ENCODE results near the gene ZSCAN5B.
A peak's percentile ranks its signal among the peaks of the same experiment; 100 is the strongest.
"Not testable (repeated sequence)": the region's sequence is repeated elsewhere in the genome, so short reads cannot be mapped to it uniquely, and the experiment has no call there.

Gene ZSCAN5B

GRCh38 chr19:56197646-56198045 is at the start of gene ZSCAN5B:
ZSCAN5B (minus strand) TSS chr19:56197783; CDS start chr19:56193052, 4,731 bp downstream.
- not testable (repeated sequence) for H3K9me3 ChIP-seq (ENCODE audit: control insufficient read depth in 2 of 2, low read length in 2 of 2); H3K4me1 ChIP-seq (ENCODE audit: control insufficient read depth, insufficient read depth, low read length)

GRCh38 chr19:56245764-56246163 is 48.2 kb upstream of the ZSCAN5B start:
- H3K4me3 ChIP-seq (ENCODE audit: low read length in 2 of 2); H3K9me3 ChIP-seq (ENCODE audit: control insufficient read depth in 2 of 2, low read length in 2 of 2); H3K27ac ChIP-seq (ENCODE audit: low read length); H3K4me1 ChIP-seq (ENCODE audit: control insufficient read depth, insufficient read depth, low read length); H3K27me3 ChIP-seq (ENCODE audit: control insufficient read depth in 1 of 2, insufficient read depth in 2 of 2, low read length in 2 of 2); H3K36me3 ChIP-seq (ENCODE audit: control insufficient read depth in 2 of 2, insufficient read depth in 2 of 2, low read length in 2 of 2); H3K9ac ChIP-seq (ENCODE audit: low read length in 2 of 2): not testable (repeated sequence)

More at GRCh38 chr19:56197646-56198045, at the start of gene ZSCAN5B:
- not testable (repeated sequence) for H3K27me3 ChIP-seq (ENCODE audit: control insufficient read depth in 1 of 2, insufficient read depth in 2 of 2, low read length in 2 of 2); H3K4me3 ChIP-seq (ENCODE audit: low read length in 2 of 2); H3K9ac ChIP-seq (ENCODE audit: low read length in 2 of 2); H3K27ac ChIP-seq (ENCODE audit: low read length); H3K36me3 ChIP-seq (ENCODE audit: control insufficient read depth in 2 of 2, insufficient read depth in 2 of 2, low read length in 2 of 2)

GRCh38 chr19:56245121-56245740 is 47.6 kb upstream of the ZSCAN5B start:
- no peaks in the 10 kb centered on the region for H3K36me3 ChIP-seq (ENCODE audit: control insufficient read depth in 2 of 2, insufficient read depth in 2 of 2, low read length in 2 of 2)
- H3K27ac ChIP-seq (ENCODE audit: low read length) = no peak overlapping the region
- no peaks in the 10 kb centered on the region for H3K4me1 ChIP-seq (ENCODE audit: control insufficient read depth, insufficient read depth, low read length)
- no peak overlapping the region for H3K4me3 ChIP-seq (ENCODE audit: low read length in 2 of 2)
- H3K9me3 ChIP-seq (ENCODE audit: control insufficient read depth in 2 of 2, low read length in 2 of 2) = no peaks in the 10 kb centered on the region
- no peak overlapping the region for H3K9ac ChIP-seq (ENCODE audit: low read length in 2 of 2)
- no peaks in the 10 kb centered on the region for H3K27me3 ChIP-seq (ENCODE audit: control insufficient read depth in 1 of 2, insufficient read depth in 2 of 2, low read length in 2 of 2)

GRCh38 chr19:56223481-56223880 is 25.9 kb upstream of the ZSCAN5B start:
- Histone ChIP-seq H3K27me3 (ENCODE audit: control insufficient read depth in 1 of 2, insufficient read depth in 2 of 2, low read length in 2 of 2) (no peaks in the 10 kb centered on the region), H3K9ac (ENCODE audit: low read length in 2 of 2) (no peak overlapping the region), H3K36me3 (ENCODE audit: control insufficient read depth in 2 of 2, insufficient read depth in 2 of 2, low read length in 2 of 2) (peaks cover 5% of the 10 kb centered on the region in 2 donors), H3K4me3 (ENCODE audit: low read length in 2 of 2) (no peak overlapping the region), H3K27ac (ENCODE audit: low read length) (no peak overlapping the region), H3K9me3 (ENCODE audit: control insufficient read depth in 2 of 2, low read length in 2 of 2) (no peaks in the 10 kb centered on the region), H3K4me1 (ENCODE audit: control insufficient read depth, insufficient read depth, low read length) (no peaks in the 10 kb centered on the region)

- H3K4me3 ChIP-seq (ENCODE audit: low read length in 2 of 2) = no peak overlapping the region
- no peak overlapping the region for H3K9ac ChIP-seq (ENCODE audit: low read length in 2 of 2)
Measured at GRCh38 chr19:56222901-56223300, 25.3 kb upstream of the ZSCAN5B start.

GRCh38 chr19:56221851-56222250 is 24.3 kb upstream of the ZSCAN5B start:
- no peak overlapping the region for H3K9ac ChIP-seq (ENCODE audit: low read length in 2 of 2)
- no peak overlapping the region for H3K4me3 ChIP-seq (ENCODE audit: low read length in 2 of 2)
- peaks cover 5% of the 10 kb centered on the region for H3K4me1 ChIP-seq (ENCODE audit: control insufficient read depth, insufficient read depth, low read length)
- no peaks in the 10 kb centered on the region for H3K9me3 ChIP-seq (ENCODE audit: control insufficient read depth in 2 of 2, low read length in 2 of 2)
- H3K27ac ChIP-seq (ENCODE audit: low read length) = no peak overlapping the region
- peaks cover 5% of the 10 kb centered on the region in 2 donors for H3K36me3 ChIP-seq (ENCODE audit: control insufficient read depth in 2 of 2, insufficient read depth in 2 of 2, low read length in 2 of 2)
- H3K27me3 ChIP-seq (ENCODE audit: control insufficient read depth in 1 of 2, insufficient read depth in 2 of 2, low read length in 2 of 2) = peaks cover 4 to 8% of the 10 kb centered on the region in 2 donors

More at GRCh38 chr19:56222901-56223300, 25.3 kb upstream of the ZSCAN5B start:
- H3K9me3 ChIP-seq (ENCODE audit: control insufficient read depth in 2 of 2, low read length in 2 of 2) = no peaks in the 10 kb centered on the region
- no peak overlapping the region for H3K27ac ChIP-seq (ENCODE audit: low read length)
- peaks cover 5% of the 10 kb centered on the region in 2 donors for H3K36me3 ChIP-seq (ENCODE audit: control insufficient read depth in 2 of 2, insufficient read depth in 2 of 2, low read length in 2 of 2)
- H3K4me1 ChIP-seq (ENCODE audit: control insufficient read depth, insufficient read depth, low read length) = no peaks in the 10 kb centered on the region
- peaks cover 0 to 2% of the 10 kb centered on the region in 2 donors for H3K27me3 ChIP-seq (ENCODE audit: control insufficient read depth in 1 of 2, insufficient read depth in 2 of 2, low read length in 2 of 2)

GRCh38 chr19:56221442-56221841 is 23.9 kb upstream of the ZSCAN5B start:
- H3K36me3 ChIP-seq (ENCODE audit: control insufficient read depth in 2 of 2, insufficient read depth in 2 of 2, low read length in 2 of 2); H3K9me3 ChIP-seq (ENCODE audit: control insufficient read depth in 2 of 2, low read length in 2 of 2); H3K27ac ChIP-seq (ENCODE audit: low read length); H3K4me1 ChIP-seq (ENCODE audit: control insufficient read depth, insufficient read depth, low read length); H3K27me3 ChIP-seq (ENCODE audit: control insufficient read depth in 1 of 2, insufficient read depth in 2 of 2, low read length in 2 of 2); H3K9ac ChIP-seq (ENCODE audit: low read length in 2 of 2); H3K4me3 ChIP-seq (ENCODE audit: low read length in 2 of 2): not testable (repeated sequence)

GRCh38 chr19:56218961-56219360 is 21.4 kb upstream of the ZSCAN5B start:
- Histone ChIP-seq H3K4me1 (ENCODE audit: control insufficient read depth, insufficient read depth, low read length) (peaks cover 5% of the 10 kb centered on the region), H3K9ac (ENCODE audit: low read length in 2 of 2) (no peak overlapping the region), H3K27me3 (ENCODE audit: control insufficient read depth in 1 of 2, insufficient read depth in 2 of 2, low read length in 2 of 2) (peaks cover 4 to 8% of the 10 kb centered on the region in 2 donors)

GRCh38 chr19:56217039-56217949 is 19.7 kb upstream of the ZSCAN5B start:
- H3K36me3 ChIP-seq (ENCODE audit: control insufficient read depth in 2 of 2, insufficient read depth in 2 of 2, low read length in 2 of 2) = peaks cover 0 to 5% of the 10 kb centered on the region in 2 donors
- no peak overlapping the region for H3K9ac ChIP-seq (ENCODE audit: low read length in 2 of 2)
- no peaks in the 10 kb centered on the region for H3K9me3 ChIP-seq (ENCODE audit: control insufficient read depth in 2 of 2, low read length in 2 of 2)
- H3K27me3 ChIP-seq (ENCODE audit: control insufficient read depth in 1 of 2, insufficient read depth in 2 of 2, low read length in 2 of 2) = peaks cover 6 to 11% of the 10 kb centered on the region in 2 donors
- H3K4me3 ChIP-seq (ENCODE audit: low read length in 2 of 2) = peak overlapping the region; percentile 53 to 60
- no peak overlapping the region for H3K27ac ChIP-seq (ENCODE audit: low read length)
- H3K4me1 ChIP-seq (ENCODE audit: control insufficient read depth, insufficient read depth, low read length) = peaks cover 5% of the 10 kb centered on the region

More at GRCh38 chr19:56218961-56219360, 21.4 kb upstream of the ZSCAN5B start:
- H3K36me3 ChIP-seq (ENCODE audit: control insufficient read depth in 2 of 2, insufficient read depth in 2 of 2, low read length in 2 of 2) = peaks cover 5% of the 10 kb centered on the region in 2 donors
- H3K9me3 ChIP-seq (ENCODE audit: control insufficient read depth in 2 of 2, low read length in 2 of 2) = no peaks in the 10 kb centered on the region
- H3K27ac ChIP-seq (ENCODE audit: low read length) = no peak overlapping the region
- H3K4me3 ChIP-seq (ENCODE audit: low read length in 2 of 2) = no peak overlapping the region

- Histone ChIP-seq H3K27ac (ENCODE audit: low read length) (no peak overlapping the region), H3K36me3 (ENCODE audit: control insufficient read depth in 2 of 2, insufficient read depth in 2 of 2, low read length in 2 of 2) (no peaks in the 10 kb centered on the region), H3K9me3 (ENCODE audit: control insufficient read depth in 2 of 2, low read length in 2 of 2) (no peaks in the 10 kb centered on the region), H3K4me1 (ENCODE audit: control insufficient read depth, insufficient read depth, low read length) (no peaks in the 10 kb centered on the region), H3K9ac (ENCODE audit: low read length in 2 of 2) (no peak overlapping the region), H3K27me3 (ENCODE audit: control insufficient read depth in 1 of 2, insufficient read depth in 2 of 2, low read length in 2 of 2) (peaks cover 2 to 4% of the 10 kb centered on the region in 2 donors), H3K4me3 (ENCODE audit: low read length in 2 of 2) (no peak overlapping the region)
Measured at GRCh38 chr19:56211718-56212117, 14.1 kb upstream of the ZSCAN5B start.

GRCh38 chr19:56210036-56210435 is 12.5 kb upstream of the ZSCAN5B start:
- H3K27ac ChIP-seq (ENCODE audit: low read length); H3K4me3 ChIP-seq (ENCODE audit: low read length in 2 of 2); H3K36me3 ChIP-seq (ENCODE audit: control insufficient read depth in 2 of 2, insufficient read depth in 2 of 2, low read length in 2 of 2); H3K4me1 ChIP-seq (ENCODE audit: control insufficient read depth, insufficient read depth, low read length); H3K9ac ChIP-seq (ENCODE audit: low read length in 2 of 2); H3K27me3 ChIP-seq (ENCODE audit: control insufficient read depth in 1 of 2, insufficient read depth in 2 of 2, low read length in 2 of 2); H3K9me3 ChIP-seq (ENCODE audit: control insufficient read depth in 2 of 2, low read length in 2 of 2): not testable (repeated sequence)
